ENCODE results near the gene RNU1-1.
A peak's percentile ranks its signal among the peaks of the same experiment; 100 is the strongest.
"Not testable (repeated sequence)": the region's sequence is repeated elsewhere in the genome, so short reads cannot be mapped to it uniquely, and the experiment has no call there.

The RNU1-1 gene

DNA sequence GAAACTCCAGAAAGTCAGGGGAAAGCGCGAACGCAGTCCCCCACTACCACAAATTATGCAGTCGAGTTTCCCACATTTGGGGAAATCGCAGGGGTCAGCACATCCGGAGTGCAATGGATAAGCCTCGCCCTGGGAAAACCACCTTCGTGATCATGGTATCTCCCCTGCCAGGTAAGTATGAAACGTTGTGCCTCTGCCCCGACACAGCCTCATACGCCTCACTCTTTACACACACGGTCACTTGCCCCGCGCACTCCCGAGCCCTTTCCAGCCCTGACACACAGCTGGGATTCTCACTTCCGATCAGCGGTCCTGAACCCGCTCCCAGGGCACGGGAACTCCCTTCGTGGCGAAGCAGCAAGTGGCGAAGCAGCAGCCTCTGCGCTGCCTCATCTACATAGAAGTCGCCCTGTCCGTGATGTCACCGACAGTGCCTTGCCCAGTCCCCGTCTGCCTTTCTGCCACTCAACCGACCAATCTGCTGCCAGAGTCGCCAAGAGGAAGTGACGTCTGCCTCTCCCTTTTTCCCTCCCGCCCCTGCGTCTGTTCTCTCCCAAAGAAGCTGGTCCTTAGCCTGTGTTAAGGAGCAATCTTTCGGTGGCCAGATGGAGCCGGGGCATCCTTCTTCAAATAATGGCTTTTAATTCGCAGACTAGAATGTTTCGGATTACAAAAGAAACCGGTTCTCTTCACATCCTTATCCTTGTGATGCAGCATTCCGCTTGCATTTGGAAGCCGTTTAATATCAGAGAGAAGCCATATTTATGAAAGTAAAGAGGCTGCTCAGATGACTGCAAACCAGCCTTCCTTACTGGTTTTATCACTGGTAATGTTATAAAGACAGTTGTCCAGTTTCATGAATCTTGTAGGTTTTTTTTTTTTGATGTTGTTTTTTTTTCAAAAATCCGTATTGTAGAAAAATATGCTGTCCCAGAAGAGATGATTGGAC lies at the start of gene RNU1-1:
Gene RNU1-1 (minus strand): TSS at position 179 of the 949 bp plus-strand sequence.
- DNase-seq (ENCODE audit: low read depth): peak; percentile 39

DNA sequence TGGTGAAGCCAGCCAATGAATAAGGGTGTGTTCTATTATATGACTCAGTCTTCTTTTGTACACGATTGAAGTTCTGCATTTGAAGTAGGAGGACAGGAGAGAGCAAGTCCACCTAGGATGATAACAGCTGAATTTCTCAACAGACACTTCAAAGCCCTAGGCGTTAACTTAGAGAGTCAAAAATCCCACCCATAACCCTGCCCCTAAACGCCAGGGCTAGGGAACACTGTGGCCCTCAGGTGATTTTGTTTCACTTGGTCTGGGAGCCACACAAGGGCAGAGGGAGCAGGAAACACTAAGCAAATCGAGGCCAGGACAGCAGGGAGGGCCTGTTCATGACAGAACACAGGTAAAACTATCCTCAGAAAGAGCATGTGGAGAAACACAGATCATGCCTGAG lies 47.0 kb upstream of the RNU1-1 start:
- DNase-seq (ENCODE audit: low read depth): not testable (repeated sequence)

DNA sequence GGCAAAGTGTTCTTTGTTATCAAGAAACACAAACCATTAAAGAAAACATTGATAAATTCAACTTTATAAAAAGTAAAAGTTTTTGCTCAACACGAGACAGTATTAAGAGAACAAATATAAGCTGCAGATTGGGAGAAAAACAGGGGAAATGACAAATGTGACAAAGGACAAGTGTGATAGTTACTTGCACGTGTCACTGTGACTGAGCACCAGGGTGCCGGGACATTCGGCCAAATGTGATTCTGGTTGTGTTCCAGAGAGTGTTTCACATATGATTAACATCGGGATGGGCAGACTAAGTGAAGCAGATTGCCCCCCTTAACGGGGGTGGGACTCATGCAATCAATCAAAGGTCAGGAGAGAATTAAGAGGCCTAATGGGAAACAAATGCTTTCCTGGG lies 46.4 kb upstream of the RNU1-1 start:
- DNase-seq (ENCODE audit: low read depth): not testable (repeated sequence)

DNA sequence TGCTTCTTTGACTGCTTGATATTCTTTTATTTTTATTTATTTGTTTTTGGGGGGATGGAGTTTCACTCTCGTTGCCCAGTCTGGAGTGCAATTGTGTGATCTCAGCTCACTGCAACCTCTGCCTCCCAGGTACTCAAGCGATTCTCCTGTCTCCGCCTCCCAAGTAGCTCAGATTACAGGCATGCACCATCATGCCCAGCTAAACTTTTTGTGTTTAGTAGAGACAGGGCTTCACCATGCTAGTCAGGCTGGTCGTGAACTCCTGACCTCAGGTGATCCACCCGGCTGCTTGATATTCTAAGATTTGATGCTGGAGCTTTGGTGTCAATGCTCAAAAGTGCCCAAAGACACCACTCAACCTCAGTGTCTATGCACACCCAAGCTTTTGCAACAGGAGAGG lies 45.6 kb upstream of the RNU1-1 start:
- not testable (repeated sequence) for DNase-seq (ENCODE audit: low read depth)

DNA sequence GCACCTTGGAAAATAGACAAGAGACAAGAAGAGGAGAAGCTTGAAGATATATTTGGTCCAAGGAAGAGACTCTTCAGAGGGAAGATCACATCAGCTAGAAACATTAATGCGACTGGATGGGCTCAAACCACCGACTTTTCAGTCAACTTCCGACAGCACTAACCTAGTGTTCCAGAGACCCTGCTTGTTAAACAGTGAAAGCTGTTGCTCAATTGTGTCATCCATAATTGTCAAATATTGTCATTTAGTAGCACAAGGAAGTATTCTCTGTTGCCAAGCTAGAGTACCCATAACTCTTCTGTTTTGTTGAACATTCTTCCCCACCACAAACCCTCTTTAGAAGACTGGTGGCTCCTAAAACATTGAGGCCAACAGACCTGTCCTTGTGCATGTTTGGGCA lies 42.9 kb upstream of the RNU1-1 start:
- not testable (repeated sequence) for DNase-seq (ENCODE audit: low read depth)

DNA sequence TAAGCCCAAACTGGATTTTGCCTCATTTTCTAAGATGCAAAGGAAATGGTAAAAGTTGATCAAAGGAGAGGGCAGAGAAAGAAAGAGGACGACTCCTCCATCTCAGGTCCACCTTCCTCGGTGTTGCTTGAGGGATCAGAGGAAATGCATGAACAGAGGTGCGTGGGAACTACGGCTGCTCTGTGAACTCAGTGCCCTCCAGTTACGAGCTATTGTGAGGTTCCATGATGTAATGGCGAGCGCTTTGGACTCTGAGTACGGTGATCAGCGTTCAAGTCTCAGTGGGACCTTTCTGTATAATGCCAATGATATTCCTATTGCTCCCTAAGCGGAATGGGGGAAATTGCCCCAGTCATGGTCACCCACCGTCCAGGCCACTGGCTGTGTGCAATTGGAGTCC lies 39.2 kb upstream of the RNU1-1 start:
- not testable (repeated sequence) for DNase-seq (ENCODE audit: low read depth)

DNA sequence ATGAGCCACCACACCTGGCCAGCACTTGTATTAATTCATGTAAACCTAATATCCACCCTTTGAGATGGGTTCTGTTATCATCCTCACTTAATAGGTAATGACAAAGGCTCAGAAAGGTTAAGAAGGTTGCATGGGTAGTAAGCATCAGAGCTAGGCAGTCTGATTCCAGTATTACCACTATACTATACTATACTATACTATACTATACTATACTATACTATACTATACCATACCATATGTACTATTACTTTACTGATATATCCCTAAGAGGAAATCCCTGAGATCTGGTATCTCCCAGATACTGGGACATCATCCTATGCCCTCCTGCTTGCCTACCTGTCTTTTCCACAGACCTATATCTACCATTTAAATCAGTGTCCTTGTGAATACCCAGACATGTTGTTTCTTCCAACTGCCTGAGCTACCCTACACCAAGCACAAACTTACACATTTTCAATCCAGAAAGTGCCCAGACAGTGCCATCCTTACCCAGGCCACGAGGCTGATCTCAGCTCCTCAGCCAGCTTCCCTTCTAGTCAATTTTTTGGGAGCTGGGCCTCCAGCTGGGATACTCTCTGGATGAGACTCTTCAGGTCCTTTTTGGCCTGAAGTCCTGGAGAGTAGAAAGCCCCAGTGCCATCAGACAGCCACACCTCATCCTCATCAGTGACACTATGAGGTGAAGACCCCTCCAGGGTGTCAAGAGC lies 36.3 kb upstream of the RNU1-1 start:
- not testable (repeated sequence) for DNase-seq (ENCODE audit: low read depth)

DNA sequence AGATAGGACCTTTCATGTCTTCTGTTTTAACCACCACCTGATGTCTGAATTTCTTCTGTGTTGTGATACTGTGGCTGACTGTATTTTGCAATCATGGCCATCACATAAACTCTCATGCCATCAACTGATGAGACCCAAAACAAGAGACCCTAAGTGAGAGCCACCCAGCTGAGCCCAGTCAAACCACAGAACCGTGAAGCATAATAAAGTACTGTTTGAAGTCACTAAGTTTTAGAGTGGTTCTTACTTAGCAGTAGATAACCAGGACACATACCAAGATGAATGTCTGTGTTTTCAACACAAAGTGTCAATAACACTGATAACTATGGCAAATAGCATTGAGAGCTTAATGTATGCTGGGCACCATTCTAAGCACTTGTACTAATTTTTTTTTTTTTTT lies 35.5 kb upstream of the RNU1-1 start:
- DNase-seq (ENCODE audit: low read depth): not testable (repeated sequence)

DNA sequence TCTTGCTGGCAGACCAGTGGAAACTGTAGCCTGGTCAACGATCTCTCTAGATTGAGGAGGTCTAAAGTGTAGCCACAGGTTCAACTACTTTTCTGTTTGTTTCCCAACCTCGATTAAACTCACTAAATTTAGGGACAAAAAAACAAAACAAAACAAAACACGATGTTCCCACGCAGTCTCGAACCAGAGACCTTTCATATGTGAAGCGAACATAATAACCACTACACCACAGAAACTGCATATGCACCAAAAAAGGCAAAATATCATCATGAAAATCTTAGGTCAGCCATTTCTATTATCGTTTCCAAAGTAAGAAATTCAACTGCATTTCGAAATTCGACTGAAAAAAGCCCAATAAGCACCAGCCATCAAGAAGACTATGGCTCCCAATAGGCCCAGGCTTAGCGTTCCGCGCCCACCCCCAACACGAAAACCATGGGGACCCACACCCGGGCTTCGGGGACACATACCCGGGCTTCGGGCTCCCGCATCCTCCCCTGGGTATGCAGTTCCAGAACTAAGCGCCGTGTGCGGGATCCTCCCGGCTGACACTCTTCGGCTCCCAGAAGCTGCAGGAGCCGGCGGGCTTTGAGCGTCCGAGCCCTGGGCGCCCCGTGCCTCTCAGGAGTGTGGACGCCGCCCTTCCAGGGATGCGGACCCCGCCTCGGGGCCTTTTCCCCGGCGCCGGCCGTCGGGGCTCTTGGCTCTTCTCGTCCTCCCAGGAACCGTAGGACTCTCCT lies 33.6 kb upstream of the RNU1-1 start:
- not testable (repeated sequence) for DNase-seq (ENCODE audit: low read depth)

DNA sequence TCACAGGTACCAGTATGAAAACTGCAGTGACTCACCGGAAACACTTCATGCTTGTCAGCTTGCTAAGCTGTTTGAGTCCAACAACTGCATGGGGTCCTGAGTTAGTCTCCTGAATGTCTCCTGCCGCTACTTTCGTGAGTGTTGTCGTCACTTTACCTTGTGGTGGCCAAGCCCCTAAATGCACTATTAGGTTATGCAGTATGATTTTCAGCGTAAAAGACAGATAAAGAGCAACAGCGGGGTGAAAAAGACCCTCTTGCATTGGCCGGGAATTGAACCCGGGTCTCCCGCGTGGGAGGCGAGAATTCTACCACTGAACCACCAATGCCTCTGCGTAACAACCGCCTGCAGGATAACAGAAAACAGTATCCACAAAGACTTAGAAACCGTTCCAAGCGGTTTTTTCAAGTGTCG lies 31.6 kb upstream of the RNU1-1 start:
- DNase-seq (ENCODE audit: low read depth): peak; percentile 3

DNA sequence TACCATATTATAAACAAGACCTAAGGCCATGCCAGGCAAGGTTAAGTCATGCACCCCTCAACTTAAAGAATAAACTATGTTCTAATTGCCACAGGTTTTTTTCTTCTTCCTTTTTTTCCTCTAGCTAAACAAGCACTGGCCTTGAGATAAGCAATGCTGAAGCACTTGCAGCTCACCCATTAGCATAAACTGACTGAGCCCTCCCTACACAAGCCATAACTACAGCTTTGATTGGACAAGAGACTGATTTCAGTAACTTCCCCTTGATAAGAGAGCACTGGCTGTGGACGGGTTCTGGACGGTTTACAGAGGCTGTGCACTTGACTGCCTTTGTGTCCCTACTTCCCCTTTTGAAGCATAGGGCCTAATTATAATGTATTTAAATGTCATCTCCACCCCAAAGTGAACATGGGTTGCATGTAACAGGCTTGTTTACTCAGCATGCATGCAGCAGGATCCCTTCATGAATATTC lies 26.4 kb upstream of the RNU1-1 start:
- not testable (repeated sequence) for DNase-seq (ENCODE audit: low read depth)

DNA sequence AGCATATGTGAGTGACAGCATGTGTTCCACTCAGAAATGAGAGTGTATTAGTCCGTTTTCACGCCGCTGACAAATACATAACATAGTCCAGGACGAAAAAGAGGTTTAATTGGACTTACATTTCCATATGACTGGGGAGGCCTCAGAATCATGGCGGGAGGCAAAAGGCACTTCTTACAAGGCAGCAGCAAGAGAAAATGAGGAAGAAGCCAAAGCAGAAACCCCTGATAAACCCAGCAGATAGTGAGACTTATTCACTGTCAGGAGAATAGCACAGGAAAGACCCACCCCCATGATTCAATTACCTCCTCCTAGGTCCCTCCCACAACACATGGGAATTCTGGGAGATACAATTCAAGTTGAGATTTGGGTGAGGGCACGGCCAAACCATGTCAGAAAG lies 23.4 kb upstream of the RNU1-1 start:
- not testable (repeated sequence) for DNase-seq (ENCODE audit: low read depth)

DNA sequence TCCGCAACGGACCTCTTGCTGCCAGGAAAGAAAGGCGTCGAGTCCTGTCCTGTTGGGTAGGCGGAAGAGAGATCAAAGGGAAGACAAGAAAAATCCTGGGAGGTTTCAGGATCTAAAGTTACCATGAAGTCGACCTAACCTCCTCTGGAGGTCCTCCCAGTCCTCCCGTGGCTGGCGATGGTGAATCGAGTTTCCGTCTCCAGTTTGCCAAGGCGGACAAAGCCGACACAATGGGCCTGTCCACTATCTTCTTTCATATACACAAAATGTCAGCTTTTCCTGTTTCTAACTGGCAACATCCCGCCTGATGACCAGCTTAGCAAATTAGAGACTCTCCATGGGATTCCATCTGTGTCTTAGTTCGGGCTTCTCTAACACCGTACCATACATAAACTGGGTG lies 22.7 kb upstream of the RNU1-1 start:
- DNase-seq (ENCODE audit: low read depth): not testable (repeated sequence)

DNA sequence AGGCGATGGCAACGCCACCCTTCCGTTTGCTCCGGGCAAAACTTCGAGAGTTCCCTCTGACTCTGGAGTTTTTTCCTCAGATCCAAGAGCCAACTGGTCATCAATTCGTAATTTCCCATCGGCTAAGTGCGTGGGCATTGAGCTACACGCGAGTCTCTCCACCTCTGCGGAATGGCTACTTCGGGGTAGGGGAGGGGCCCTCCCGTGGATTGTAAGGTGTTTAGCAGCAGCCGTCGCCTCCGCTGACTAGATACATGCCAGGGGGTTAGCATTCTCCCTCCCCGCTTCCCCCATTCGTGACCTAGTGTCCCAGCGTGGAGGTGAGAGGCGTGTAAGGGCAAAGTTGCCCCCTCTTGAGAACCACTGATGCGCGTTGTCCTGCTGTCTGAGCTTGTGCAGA lies 21.8 kb upstream of the RNU1-1 start:
- not testable (repeated sequence) for DNase-seq (ENCODE audit: low read depth)

DNA sequence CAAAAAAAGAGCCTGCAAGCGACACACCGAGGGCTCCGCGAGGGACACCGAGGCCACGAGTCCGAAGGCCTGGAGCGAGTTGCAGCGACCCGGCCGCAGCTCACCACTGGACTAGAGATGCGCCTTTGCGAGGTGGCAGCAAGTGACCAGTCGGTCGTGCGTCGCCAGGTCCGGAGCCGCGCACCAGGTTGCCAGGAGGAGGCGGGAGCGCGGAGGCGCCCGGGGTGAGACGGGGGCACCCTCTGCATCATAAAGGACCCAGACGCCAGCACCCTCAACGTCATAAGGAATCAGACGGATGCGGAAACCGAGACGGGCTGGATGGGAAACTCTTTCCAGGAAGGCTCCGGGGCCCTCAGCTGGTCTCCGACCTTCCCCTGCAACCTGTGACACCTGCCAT lies 21.4 kb upstream of the RNU1-1 start:
- not testable (repeated sequence) for DNase-seq (ENCODE audit: low read depth)

DNA sequence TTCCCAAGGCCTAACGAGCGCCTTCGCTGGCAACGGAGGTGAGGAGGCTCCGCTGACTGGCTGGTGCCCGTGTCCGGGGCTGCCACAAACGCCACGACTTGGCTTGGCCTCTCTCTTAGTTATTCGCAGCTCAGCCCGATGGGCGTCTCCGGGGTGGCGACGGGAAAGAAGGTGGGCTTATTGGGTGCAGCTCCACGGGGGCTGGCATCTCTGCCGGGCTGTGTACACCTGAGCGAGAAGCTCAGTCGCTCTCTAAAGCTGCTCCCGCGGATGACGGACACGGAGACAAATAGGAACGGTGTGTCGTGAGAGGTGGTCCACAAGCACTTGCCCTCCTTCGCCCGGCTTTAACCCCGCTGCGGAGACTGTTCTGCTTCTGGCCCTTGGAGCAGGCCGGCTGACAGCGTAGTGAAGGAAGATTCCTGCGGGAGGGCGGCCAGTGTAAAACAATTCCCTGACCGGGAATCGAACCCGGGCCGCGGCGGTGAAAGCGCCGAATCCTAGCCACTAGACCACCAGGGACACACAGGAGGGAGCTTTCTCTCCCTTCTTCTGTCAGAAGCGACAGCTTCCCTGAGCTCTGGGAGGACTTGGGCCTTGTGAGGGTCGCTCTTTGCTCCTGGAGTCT lies 20.9 kb upstream of the RNU1-1 start:
- peak; percentile 8 for DNase-seq (ENCODE audit: low read depth)

DNA sequence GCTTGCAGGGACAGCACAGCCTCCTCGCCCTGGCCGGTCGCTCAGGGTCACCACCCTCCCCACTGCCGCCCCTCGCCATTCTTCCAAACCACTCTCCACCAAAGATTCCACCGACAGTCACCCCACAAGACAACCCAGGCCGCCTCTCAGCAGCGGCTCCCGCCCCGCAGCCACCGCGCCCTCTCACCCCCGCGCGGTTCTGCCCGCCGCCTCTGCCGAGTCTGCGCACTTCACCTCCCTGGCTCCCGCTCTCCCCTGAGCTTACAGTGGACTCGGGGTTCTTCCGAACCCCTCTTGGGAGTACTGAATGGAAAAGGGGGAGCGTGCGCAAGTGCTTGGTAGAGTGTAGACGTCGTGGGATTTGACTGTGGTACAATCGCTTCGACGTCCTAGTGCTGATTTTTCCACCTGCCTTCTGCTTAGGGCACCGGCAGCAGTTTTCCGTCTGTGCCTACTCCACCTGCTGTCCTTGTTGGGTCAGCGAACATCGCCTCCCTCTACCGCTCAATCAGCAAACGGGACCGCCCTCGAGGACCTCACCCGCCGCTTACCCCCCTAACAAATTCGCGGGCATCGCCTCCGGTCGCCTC lies 20.2 kb upstream of the RNU1-1 start:
- DNase-seq (ENCODE audit: low read depth): not testable (repeated sequence)

DNA sequence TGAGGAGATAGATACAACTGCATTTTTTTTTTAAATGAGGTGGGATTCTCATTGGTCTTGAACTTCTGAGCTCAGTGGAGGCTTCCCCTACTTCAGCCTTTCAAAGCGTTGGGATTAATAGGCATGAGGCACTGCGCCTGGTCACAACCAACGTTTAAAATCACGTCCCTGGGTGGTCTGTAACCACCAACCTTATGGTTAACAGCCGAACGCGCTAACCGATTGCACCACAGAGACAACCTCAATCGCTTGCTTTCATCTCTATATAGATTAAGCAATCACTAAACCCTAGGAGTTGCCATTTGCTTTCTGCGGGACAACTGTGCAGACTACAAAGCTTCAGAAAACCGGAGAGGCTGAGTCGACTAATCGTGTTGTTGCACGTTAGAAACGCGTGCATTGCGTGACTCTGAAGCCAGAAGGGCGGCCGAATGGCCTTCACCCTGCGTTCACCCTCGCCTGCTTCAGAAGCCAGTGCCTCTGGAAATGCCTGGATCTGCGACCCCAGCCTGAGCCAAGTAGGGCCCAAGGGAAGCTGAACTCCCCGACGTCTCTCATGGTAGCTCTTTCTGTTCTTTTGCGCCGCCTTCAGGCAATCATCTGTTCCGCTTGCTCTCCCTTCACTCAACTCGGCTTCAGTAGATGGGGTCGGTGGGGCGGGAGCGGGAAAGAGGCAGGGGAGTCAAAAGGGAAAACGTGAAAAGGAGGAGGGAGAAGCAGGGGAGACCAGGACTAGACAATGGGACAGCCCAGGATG lies 18.3 kb upstream of the RNU1-1 start:
- DNase-seq (ENCODE audit: low read depth): not testable (repeated sequence)

DNA sequence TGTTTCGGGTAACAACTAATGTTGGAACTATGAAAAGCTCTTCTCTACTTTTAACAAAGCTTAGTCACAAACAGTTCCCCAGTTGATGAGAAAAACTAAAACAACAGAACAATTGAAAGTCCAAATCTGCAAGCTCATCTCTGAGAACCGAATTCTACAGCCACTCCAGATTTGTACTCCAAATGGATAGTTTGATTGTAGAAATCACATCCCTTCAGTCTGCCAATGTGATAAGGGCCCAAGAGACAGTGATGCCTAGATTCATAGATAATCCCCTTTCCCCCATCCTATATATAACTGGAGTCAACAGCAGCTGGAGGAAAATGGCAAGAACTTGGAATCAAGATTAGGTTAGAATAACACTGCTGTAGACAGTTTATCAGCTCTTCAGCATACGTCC lies 14.3 kb upstream of the RNU1-1 start:
- DNase-seq (ENCODE audit: low read depth): not testable (repeated sequence)

DNA sequence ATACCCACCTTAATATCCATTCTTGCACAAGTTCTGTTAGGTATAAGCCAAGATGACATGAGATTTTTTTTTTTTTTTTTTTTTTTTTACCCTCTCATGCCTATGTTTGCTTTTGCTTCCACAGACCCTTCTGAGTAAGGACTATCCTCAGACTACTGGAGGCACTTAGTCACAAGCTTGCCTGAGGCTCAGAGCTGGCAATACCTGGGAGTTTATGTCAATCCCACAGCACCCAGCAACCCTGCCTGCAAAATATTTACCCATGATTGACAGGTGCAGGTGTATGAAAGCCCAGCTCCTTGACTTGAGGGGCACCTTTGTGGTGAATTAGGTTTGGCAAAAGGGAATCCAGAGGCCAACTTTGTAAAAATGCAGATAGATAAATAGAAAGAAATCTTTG lies 11.7 kb upstream of the RNU1-1 start:
- not testable (repeated sequence) for DNase-seq (ENCODE audit: low read depth)

All from GM04503 (cell line).